Measurements from ENCODE around the gene ACOT11.

DNA sequence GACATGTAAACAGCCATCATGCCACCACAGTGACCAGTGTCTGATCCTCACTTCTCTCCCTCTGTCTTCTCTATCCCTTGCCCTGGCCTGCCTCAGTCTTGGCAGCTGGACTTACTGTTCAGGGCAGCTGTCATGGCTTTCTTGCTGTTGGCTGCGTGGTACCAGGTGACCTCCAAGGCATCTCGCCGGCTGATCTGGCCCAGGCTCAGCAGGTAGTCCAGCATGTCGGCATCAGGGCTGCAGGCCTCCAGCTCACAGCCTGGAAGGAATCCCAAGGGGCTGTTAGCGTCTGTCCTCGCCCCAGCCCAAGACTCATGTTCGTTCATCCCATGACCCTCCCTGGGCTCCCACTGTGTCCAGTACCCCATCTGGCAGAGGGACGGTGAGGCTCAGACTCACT is 71.7 kb downstream of the ACOT11 start:
- TF ChIP-seq, protein P1, sequence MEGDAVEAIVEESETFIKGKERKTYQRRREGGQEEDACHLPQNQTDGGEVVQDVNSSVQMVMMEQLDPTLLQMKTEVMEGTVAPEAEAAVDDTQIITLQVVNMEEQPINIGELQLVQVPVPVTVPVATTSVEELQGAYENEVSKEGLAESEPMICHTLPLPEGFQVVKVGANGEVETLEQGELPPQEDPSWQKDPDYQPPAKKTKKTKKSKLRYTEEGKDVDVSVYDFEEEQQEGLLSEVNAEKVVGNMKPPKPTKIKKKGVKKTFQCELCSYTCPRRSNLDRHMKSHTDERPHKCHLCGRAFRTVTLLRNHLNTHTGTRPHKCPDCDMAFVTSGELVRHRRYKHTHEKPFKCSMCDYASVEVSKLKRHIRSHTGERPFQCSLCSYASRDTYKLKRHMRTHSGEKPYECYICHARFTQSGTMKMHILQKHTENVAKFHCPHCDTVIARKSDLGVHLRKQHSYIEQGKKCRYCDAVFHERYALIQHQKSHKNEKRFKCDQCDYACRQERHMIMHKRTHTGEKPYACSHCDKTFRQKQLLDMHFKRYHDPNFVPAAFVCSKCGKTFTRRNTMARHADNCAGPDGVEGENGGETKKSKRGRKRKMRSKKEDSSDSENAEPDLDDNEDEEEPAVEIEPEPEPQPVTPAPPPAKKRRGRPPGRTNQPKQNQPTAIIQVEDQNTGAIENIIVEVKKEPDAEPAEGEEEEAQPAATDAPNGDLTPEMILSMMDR (CRISPR knock-in tag; IDR thresholded peaks at IDR 0.05) = no peak
- TF ChIP-seq POLR2AphosphoS2 (IDR thresholded peaks at IDR 0.05; ENCODE audit: low read depth, low read length) (no peak), CREM (IDR thresholded peaks at IDR 0.05) (no peak), CREM (CRISPR knock-in tag; IDR thresholded peaks at IDR 0.05) (no peak)

All from HepG2 (cell line).